Measurements from ENCODE around the gene YTHDC1.
"Not testable (repeated sequence)": the region's sequence is repeated elsewhere in the genome, so short reads cannot be mapped to it uniquely, and the experiment has no call there.

The YTHDC1 gene

GRCh38 chr4:68287704-68288392, 62.0 kb downstream of the YTHDC1 start:
- Histone ChIP-seq H2AFZ (ENCODE audit: low read length) (no peak overlapping the region), H3K27ac (replicated peaks; ENCODE audit: low read length) (no peak overlapping the region), H4K91ac (ENCODE audit: low read depth, low read length, poor library complexity) (no peak overlapping the region), H2BK120ac (ENCODE audit: low read depth, low read length) (no peak overlapping the region), H3K4me1 (ENCODE audit: control insufficient read depth in 2 of 2, insufficient read depth in 1 of 2, low read depth in 1 of 2, low read length in 2 of 2) (peaks cover 0 to 3% of the 10 kb centered on the region in 2 donors), H3K79me1 (ENCODE audit: low read depth, low read length) (no peaks in the 10 kb centered on the region), H3K36me3 (replicated peaks in 1 of 2; ENCODE audit: control insufficient read depth in 2 of 2, insufficient read depth in 2 of 2, low read length in 2 of 2) (no peaks in the 10 kb centered on the region), H3K9ac (ENCODE audit: low read depth, low read length, poor library complexity) (no peak overlapping the region), H2AK5ac (ENCODE audit: low read depth, low read length) (no peak overlapping the region), H3K14ac (ENCODE audit: low read length) (no peak overlapping the region), H3K4me2 (ENCODE audit: insufficient read depth, low read length, poor library complexity, severe bottlenecking) (no peak overlapping the region), H3K27me3 (ENCODE audit: control insufficient read depth in 3 of 3, insufficient read depth in 3 of 3, low read depth in 1 of 3, low read length in 3 of 3) (no peaks in the 10 kb centered on the region), H2BK15ac (ENCODE audit: low read length) (no peak overlapping the region), H3K4me3 (ENCODE audit: low read length in 2 of 2) (no peak overlapping the region), H4K8ac (ENCODE audit: low read depth, low read length) (no peak overlapping the region), H2BK12ac (ENCODE audit: low read length) (no peak overlapping the region), H3K4ac (ENCODE audit: low read length) (no peak overlapping the region), H2BK5ac (ENCODE audit: low read length) (no peak overlapping the region), H3K18ac (ENCODE audit: low read length) (no peak overlapping the region), H3K9me3 (replicated peaks in 1 of 2; ENCODE audit: control insufficient read depth in 2 of 2, insufficient read depth in 1 of 2, low read depth in 1 of 2, low read length in 2 of 2) (no peaks in the 10 kb centered on the region), H3K23ac (ENCODE audit: low read depth, low read length, poor library complexity) (no peak overlapping the region)
- no CpG with 5 or more reads among the region's 3 CpGs for WGBS, 2 donors (ENCODE audit: extremely low coverage in 2 of 2, insufficient read length in 2 of 2, insufficient replicate concordance in 1 of 2)
- no peak for DNase-seq (ENCODE audit: low spot score)

DNA sequence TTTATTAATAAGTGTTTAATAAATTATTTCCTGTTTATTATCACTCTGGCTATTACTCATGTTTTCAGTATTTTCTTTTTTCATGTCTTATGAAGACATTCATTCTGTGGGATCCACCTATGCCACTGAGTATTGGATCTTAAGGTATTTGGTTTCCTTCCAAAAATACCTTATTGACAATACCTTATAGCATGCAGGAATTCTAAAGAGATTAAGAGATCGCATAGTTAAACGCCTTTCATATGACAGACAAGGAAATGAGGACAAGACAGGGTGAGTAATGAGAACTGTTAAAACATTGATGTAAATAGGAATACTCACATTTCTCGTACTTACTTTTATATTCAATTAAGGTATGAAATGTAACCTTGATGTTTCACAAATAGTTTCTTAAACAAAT, 66.2 kb downstream of the YTHDC1 start:
- Histone ChIP-seq H3K36me3 (replicated peaks in 1 of 2; ENCODE audit: control insufficient read depth in 2 of 2, insufficient read depth in 2 of 2, low read length in 2 of 2) (no peaks in the 10 kb centered on the region), H3K4me2 (ENCODE audit: insufficient read depth, low read length, poor library complexity, severe bottlenecking) (no peak overlapping the region), H3K27me3 (ENCODE audit: control insufficient read depth in 3 of 3, insufficient read depth in 3 of 3, low read depth in 1 of 3, low read length in 3 of 3) (no peaks in the 10 kb centered on the region), H2BK12ac (ENCODE audit: low read length) (no peak overlapping the region), H2AFZ (ENCODE audit: low read length) (no peak overlapping the region), H2BK120ac (ENCODE audit: low read depth, low read length) (no peak overlapping the region), H3K9me3 (replicated peaks in 1 of 2; ENCODE audit: control insufficient read depth in 2 of 2, insufficient read depth in 1 of 2, low read depth in 1 of 2, low read length in 2 of 2) (no peaks in the 10 kb centered on the region), H2BK15ac (ENCODE audit: low read length) (no peak overlapping the region), H4K91ac (ENCODE audit: low read depth, low read length, poor library complexity) (no peak overlapping the region), H2BK5ac (ENCODE audit: low read length) (no peak overlapping the region), H3K4me3 (ENCODE audit: low read length in 2 of 2) (no peak overlapping the region), H2AK5ac (ENCODE audit: low read depth, low read length) (no peak overlapping the region), H3K14ac (ENCODE audit: low read length) (no peak overlapping the region), H3K18ac (ENCODE audit: low read length) (no peak overlapping the region), H3K4me1 (ENCODE audit: control insufficient read depth in 2 of 2, insufficient read depth in 1 of 2, low read depth in 1 of 2, low read length in 2 of 2) (peaks cover 0 to 3% of the 10 kb centered on the region in 2 donors), H3K9ac (ENCODE audit: low read depth, low read length, poor library complexity) (no peak overlapping the region), H4K8ac (ENCODE audit: low read depth, low read length) (no peak overlapping the region), H3K4ac (ENCODE audit: low read length) (no peak overlapping the region), H3K27ac (replicated peaks; ENCODE audit: low read length) (no peak overlapping the region), H3K79me1 (ENCODE audit: low read depth, low read length) (no peaks in the 10 kb centered on the region), H3K23ac (ENCODE audit: low read depth, low read length, poor library complexity) (no peak overlapping the region)
- WGBS, 2 donors (ENCODE audit: extremely low coverage in 2 of 2, insufficient read length in 2 of 2, insufficient replicate concordance in 1 of 2): no CpG with 5 or more reads among the region's 3 CpGs
- no peak for DNase-seq (ENCODE audit: low spot score)

DNA sequence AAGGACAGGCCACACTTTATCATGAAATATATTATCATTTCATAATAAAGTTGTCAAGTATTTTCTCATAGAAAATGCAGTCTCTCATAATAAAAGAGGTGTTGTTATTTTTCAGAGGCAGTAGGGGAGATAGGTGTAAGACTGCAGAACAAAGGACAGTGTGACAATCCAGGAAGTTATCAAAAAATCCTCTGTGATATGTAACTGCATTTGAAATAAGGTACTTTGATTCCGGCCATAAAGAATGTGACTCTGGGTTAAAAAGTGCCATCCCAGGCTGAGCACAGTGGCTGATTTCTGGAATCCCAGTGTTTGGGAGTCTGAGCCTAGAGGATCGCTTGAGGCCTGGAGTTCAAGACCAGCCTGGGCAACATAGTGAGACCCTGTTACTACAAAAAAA, 66.8 kb downstream of the YTHDC1 start:
- no peak overlapping the region for H2AFZ ChIP-seq (ENCODE audit: low read length)
- no peaks in the 10 kb centered on the region for H3K27me3 ChIP-seq (ENCODE audit: control insufficient read depth in 3 of 3, insufficient read depth in 3 of 3, low read depth in 1 of 3, low read length in 3 of 3)
- no peak overlapping the region for H4K91ac ChIP-seq (ENCODE audit: low read depth, low read length, poor library complexity)
- no peak overlapping the region for H3K23ac ChIP-seq (ENCODE audit: low read depth, low read length, poor library complexity)
- no peak overlapping the region for H2AK5ac ChIP-seq (ENCODE audit: low read depth, low read length)
- H3K27ac ChIP-seq (replicated peaks; ENCODE audit: low read length): no peak overlapping the region
- WGBS, 2 donors (ENCODE audit: extremely low coverage in 2 of 2, insufficient read length in 2 of 2, insufficient replicate concordance in 1 of 2): no CpG with 5 or more reads among the region's 2 CpGs
- H3K14ac ChIP-seq (ENCODE audit: low read length): no peak overlapping the region
- H3K9ac ChIP-seq (ENCODE audit: low read depth, low read length, poor library complexity): no peak overlapping the region
- no peaks in the 10 kb centered on the region for H3K4me1 ChIP-seq (ENCODE audit: control insufficient read depth in 2 of 2, insufficient read depth in 1 of 2, low read depth in 1 of 2, low read length in 2 of 2)
- no peak overlapping the region for H3K4me3 ChIP-seq (ENCODE audit: low read length in 2 of 2)
- no peak overlapping the region for H4K8ac ChIP-seq (ENCODE audit: low read depth, low read length)
- H3K9me3 ChIP-seq (replicated peaks in 1 of 2; ENCODE audit: control insufficient read depth in 2 of 2, insufficient read depth in 1 of 2, low read depth in 1 of 2, low read length in 2 of 2): no peaks in the 10 kb centered on the region
- no peaks in the 10 kb centered on the region for H3K79me1 ChIP-seq (ENCODE audit: low read depth, low read length)
- no peak overlapping the region for H2BK120ac ChIP-seq (ENCODE audit: low read depth, low read length)
- H3K36me3 ChIP-seq (replicated peaks in 1 of 2; ENCODE audit: control insufficient read depth in 2 of 2, insufficient read depth in 2 of 2, low read length in 2 of 2): no peaks in the 10 kb centered on the region
- no peak overlapping the region for H2BK12ac ChIP-seq (ENCODE audit: low read length)
- no peak for DNase-seq (ENCODE audit: low spot score)
- no peak overlapping the region for H2BK5ac ChIP-seq (ENCODE audit: low read length)
- no peak overlapping the region for H3K18ac ChIP-seq (ENCODE audit: low read length)
- no peak overlapping the region for H3K4ac ChIP-seq (ENCODE audit: low read length)
- H3K4me2 ChIP-seq (ENCODE audit: insufficient read depth, low read length, poor library complexity, severe bottlenecking): no peak overlapping the region
- no peak overlapping the region for H2BK15ac ChIP-seq (ENCODE audit: low read length)

- H3K4me1 ChIP-seq (ENCODE audit: control insufficient read depth in 2 of 2, insufficient read depth in 1 of 2, low read depth in 1 of 2, low read length in 2 of 2); DNase-seq (ENCODE audit: low spot score); H4K91ac ChIP-seq (ENCODE audit: low read depth, low read length, poor library complexity); H4K8ac ChIP-seq (ENCODE audit: low read depth, low read length); H3K27me3 ChIP-seq (ENCODE audit: control insufficient read depth in 3 of 3, insufficient read depth in 3 of 3, low read depth in 1 of 3, low read length in 3 of 3); H2AK5ac ChIP-seq (ENCODE audit: low read depth, low read length); H2AFZ ChIP-seq (ENCODE audit: low read length); H3K18ac ChIP-seq (ENCODE audit: low read length); H3K9me3 ChIP-seq (replicated peaks in 1 of 2; ENCODE audit: control insufficient read depth in 2 of 2, insufficient read depth in 1 of 2, low read depth in 1 of 2, low read length in 2 of 2); H3K79me1 ChIP-seq (ENCODE audit: low read depth, low read length); H3K27ac ChIP-seq (replicated peaks; ENCODE audit: low read length); H3K9ac ChIP-seq (ENCODE audit: low read depth, low read length, poor library complexity); H3K14ac ChIP-seq (ENCODE audit: low read length); H3K23ac ChIP-seq (ENCODE audit: low read depth, low read length, poor library complexity); H2BK120ac ChIP-seq (ENCODE audit: low read depth, low read length); H3K36me3 ChIP-seq (replicated peaks in 1 of 2; ENCODE audit: control insufficient read depth in 2 of 2, insufficient read depth in 2 of 2, low read length in 2 of 2); H2BK15ac ChIP-seq (ENCODE audit: low read length); H2BK5ac ChIP-seq (ENCODE audit: low read length); H3K4me3 ChIP-seq (ENCODE audit: low read length in 2 of 2); H3K4ac ChIP-seq (ENCODE audit: low read length); H2BK12ac ChIP-seq (ENCODE audit: low read length); H3K4me2 ChIP-seq (ENCODE audit: insufficient read depth, low read length, poor library complexity, severe bottlenecking): not testable (repeated sequence)
- no CpG with 5 or more reads among the region's 10 CpGs for WGBS, 2 donors (ENCODE audit: extremely low coverage in 2 of 2, insufficient read length in 2 of 2, insufficient replicate concordance in 1 of 2)
Observed at GRCh38 chr4:68281796-68282740, 67.8 kb downstream of the YTHDC1 start.
